SKM-1 (cell line): ENCODE measurements around the gene EML4.
A peak's percentile ranks its signal among the peaks of the same experiment; 100 is the strongest.

Experiments
- DNase-seq: peaks from one replicate; lab custom pipeline; 2025; ENCODE audit not compliant: unreplicated experiment; lab: John Stamatoyannopoulos, UW

The EML4 gene

GRCh38 chr2:42136782-42137124 is 32.4 kb upstream of the EML4 start:
- no peak for DNase-seq

GRCh38 chr2:42137125-42137841 is 31.9 kb upstream of the EML4 start:
- no peak for DNase-seq

- DNase-seq, result no peak
Observed at GRCh38 chr2:42138163-42139015, 30.8 kb upstream of the EML4 start.

- no peak for DNase-seq
Observed at GRCh38 chr2:42139101-42139500, 30.1 kb upstream of the EML4 start.

GRCh38 chr2:42140496-42140895 is 28.7 kb upstream of the EML4 start:
- no peak for DNase-seq

- DNase-seq, result peak; percentile 46
Observed at GRCh38 chr2:42141687-42142546, 27.2 kb upstream of the EML4 start.

- no peak for DNase-seq
Observed at GRCh38 chr2:42142547-42143184, 26.5 kb upstream of the EML4 start.

- DNase-seq, result no peak
Observed at GRCh38 chr2:42147641-42148274, 21.4 kb upstream of the EML4 start.

- DNase-seq, result no peak
Observed at GRCh38 chr2:42150159-42150558, 19.0 kb upstream of the EML4 start.

- DNase-seq, result no peak
Observed at GRCh38 chr2:42153944-42154581, 15.1 kb upstream of the EML4 start.

- DNase-seq, result no peak
Observed at GRCh38 chr2:42156721-42157120, 12.4 kb upstream of the EML4 start.

- DNase-seq, result no peak
Observed at GRCh38 chr2:42161444-42161843, 7.7 kb upstream of the EML4 start.

GRCh38 chr2:42163444-42164045 is 5.6 kb upstream of the EML4 start:
- no peak for DNase-seq

- DNase-seq, result no peak
Observed at GRCh38 chr2:42164046-42164445, 5.1 kb upstream of the EML4 start.

GRCh38 chr2:42164971-42165370 is 4.2 kb upstream of the EML4 start:
- no peak for DNase-seq

- no peak for DNase-seq
Observed at GRCh38 chr2:42167458-42167857, 1.7 kb upstream of the EML4 start.

- DNase-seq, result no peak
Observed at GRCh38 chr2:42168459-42169099, 574 bp upstream of the EML4 start.

GRCh38 chr2:42169874-42170521 is 845 bp downstream of the EML4 start:
- no peak for DNase-seq
